ENCODE data around the gene BORCS8.
A peak's percentile ranks its signal among the peaks of the same experiment; 100 is the strongest.

The BORCS8 gene

DNA sequence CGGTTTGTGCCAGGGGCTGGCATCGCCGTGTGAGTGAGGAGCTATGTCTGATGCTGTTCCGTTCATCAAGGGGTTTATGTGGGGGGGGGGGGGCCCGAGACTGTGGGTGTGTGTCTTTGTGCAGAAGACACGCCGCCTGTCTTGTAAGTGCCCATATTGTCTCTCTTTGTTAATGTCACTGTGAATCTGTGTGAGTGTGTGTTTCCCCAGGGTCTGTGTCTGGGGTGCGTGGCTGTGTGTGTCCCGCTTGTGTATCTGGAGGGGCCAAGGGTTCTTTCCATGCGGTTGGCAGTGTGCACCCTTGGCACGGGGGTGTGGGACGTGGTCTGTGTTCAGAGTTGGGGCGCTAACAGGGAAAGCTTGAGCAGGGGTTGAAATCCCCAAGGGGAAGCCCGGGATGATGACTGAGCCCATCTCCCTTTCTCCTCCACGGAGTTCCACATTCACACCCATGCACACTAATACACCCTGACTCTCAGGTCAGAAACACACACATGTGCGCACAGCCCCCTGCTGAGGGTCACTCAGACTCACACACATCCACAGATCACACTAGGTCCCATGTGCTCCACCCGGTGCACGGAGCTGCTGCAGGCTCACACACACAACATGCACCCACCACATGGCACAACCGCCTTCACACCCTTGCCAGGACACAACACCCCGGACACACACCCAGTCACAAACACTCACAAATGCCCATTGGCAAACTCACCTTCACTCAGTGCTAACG is 21.6 kb upstream of the BORCS8 start:
- DNase-seq, result no peak

DNA sequence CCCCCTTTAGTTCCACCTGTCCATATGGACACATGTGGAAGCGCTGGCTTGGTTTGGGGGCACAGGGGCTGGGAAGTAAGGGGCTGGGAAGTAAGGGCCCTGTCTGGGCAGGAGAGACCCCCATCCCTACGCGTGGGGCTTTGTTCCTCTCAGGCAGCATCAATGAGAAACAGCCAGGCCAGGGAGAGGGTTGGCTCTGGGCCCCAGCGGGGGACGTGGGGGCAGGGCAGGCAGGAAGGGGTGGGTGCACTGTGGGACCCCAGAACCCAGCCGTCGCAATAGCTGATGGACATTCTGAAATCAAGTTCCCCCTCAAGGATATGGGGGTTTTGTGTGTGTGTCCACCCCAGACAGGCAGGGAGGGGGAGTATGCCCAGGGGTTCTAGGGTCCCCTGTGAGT is 21.0 kb upstream of the BORCS8 start:
- DNase-seq, result no peak

- DNase-seq, result no peak
Observed at GRCh38 chr19:19211499-19212420, 19.8 kb upstream of the BORCS8 start, which contains the start of gene NCAN. TSS of gene NCAN (plus strand) at chr19:19211958. CDS start at chr19:19216954, 4,996 bp downstream.

DNA sequence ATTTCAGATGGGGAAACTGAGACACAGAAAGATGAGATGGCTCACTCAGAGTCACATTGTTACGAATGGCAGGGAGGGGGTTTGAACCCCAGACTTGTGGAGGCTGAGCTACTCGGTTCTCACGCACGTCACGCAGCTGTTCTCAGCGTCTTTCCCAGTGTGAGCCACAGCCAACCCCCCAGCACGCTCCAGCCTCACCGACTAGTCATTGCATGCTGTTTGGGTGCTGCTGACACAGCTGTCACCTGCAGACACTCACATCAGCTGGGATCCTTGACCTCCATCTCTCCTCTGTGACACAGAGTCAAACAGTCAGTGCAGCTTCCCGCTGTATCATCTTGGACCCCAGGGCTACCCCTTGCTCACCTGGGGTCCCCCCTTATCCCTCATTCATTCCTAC is 17.4 kb upstream of the BORCS8 start:
- no peak for DNase-seq

DNA sequence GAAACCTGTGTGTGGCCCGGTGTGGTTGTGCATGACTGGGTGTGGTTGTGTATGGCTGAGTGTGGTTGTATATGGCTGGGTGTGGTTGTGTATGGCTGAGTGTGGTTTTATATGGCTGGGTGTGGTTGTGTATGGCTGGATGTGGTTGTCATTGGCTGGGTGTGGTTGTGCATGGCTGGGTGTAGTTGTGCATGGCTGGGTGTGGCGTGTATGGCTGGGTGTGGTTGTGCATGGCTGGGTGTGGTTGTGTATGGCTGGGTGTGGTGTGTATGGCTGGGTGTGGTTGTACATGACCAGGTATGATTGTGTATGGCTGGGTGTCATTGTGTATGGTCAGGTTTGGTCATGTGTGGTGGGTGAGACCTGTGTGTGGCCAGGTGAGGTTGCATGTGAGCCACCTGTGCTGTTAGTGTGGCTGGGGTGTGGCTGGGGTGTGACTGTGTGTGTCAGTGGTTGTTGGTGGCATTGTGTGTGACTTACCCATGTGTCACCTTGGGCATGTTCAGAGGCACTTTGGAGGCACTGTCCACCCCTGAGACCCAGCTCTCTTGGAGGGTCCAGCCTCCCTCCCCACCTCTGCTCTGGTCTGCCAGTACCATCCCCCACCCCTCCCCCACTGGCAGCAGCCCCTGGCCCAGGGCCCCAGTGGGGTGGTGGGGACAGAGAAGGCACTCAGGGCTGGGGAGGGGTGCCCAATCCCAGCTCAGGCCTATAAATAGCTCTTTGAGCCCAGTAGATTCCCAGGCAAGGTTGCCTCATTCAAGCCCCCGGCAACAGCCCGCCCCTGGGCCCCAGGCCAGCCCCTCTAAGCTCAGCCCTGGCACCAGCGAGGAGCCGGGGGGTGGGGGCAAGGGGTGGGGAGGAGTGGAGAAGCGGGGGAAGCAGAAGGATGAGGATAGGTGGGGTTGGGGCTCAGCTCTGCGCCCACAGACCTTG is 16.0 kb upstream of the BORCS8 start:
- peak; percentile 78 for DNase-seq

GRCh38 chr19:19206938-19207337 is 15.0 kb upstream of the BORCS8 start:
- DNase-seq, result no peak

GRCh38 chr19:19205416-19206410 is 13.8 kb upstream of the BORCS8 start:
- no peak for DNase-seq

GRCh38 chr19:19204181-19204580 is 12.2 kb upstream of the BORCS8 start:
- no peak for DNase-seq

DNA sequence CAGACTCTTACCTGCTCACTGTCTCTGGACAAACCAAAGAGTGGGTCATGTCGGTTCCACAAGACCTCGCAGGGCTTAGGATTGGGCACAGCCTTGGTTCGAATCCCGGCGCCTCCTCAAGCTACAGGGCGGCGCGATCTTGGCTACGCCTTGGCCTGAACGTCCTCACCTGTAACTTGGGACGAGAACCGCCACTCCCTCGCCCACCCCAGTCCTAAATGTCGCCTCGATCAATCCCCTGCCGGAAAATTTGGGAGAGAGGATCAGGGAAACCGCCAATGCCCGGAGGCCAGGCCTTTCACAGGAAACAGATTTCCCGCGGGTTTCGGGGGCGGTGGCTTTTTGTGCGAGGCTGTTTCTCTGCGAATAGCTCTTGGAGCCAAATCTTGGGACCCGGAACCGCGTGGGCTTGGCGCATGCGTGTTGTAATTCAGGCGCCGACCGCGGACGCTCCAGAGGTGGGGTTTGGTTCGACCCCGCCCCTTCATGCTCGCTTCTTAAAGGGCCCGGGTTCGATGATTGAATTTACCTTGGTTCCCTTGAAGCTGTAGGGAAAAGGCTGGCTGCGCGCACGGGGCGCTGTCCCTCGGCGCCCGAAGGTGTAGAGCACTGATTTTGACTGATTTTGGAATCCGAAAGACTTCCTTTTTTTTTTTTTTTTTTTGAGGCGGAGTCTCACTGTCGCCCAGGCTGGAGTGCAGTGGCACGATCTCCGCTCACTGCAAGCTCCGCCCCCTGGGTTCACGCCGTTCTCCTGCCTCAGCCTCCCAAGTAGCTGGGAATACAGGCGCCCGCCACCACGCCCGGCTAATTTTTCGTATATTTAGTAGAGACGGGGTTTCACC is 11.3 kb upstream of the BORCS8 start, which contains the start of gene NR2C2AP:
NR2C2AP (minus strand) TSS at position 403 of the 845 bp plus-strand sequence; CDS start at position 49, 354 bp downstream.
- DNase-seq, result peak; percentile 95

DNA sequence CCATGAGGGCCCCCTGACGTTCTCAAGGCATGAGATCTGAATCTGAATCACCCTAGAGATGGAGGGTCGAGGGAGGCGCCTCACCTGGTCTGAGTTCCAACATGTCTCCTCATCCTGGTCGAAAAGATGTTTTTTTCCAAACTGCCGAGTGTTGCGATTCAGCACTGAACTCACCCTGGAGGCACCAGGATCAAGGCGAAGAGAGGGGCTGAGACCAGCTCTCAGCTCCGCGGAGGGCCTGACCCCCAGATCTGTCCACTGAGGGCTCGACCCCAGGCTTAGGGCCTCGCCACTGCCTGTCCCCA is 10.7 kb upstream of the BORCS8 start:
- DNase-seq, result no peak

DNA sequence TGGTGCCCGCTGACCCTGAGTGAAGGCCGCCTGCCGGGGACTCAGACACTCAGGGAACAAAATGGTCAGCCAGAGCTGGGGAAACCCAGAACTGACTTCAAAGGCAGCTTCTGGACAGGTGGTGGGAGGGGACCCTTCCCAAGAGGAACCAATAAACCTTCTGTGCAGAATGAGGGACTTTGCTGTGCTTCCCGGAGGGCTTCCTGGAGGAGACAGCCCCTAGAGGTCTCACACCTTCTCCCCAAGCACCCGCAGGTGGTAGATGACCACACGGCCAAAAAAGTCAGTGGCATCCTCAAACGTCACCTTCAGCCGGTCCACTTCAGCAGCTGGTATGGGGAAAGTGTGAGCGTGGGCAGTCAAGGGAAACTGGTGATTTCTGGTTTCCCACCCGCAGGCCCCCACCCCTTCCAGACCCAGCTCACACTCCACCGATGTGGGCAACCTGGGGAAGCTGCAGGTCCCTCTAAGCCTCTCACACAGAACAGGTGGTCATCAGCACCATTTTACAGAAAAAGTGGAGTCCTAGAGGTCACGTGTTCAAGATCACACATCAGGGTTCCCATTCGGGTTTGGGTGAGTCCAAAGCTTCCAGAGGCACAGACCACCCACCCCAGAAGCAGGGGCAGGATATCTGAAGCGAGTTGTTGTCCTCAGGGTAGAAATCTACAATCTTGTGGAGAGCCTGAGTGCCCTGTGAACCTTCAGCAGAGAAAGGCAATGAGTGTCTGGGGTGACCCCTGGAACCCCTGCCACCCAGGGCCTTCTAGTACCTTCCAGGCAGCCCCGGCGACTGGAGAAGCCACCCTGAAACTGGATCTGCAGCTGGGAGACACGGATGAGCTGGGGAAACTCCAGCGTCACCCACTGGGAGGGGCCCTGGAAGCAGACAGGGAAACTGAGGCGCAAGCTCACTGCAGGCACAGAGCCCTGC is 10.0 kb upstream of the BORCS8 start:
- no peak for DNase-seq

DNA sequence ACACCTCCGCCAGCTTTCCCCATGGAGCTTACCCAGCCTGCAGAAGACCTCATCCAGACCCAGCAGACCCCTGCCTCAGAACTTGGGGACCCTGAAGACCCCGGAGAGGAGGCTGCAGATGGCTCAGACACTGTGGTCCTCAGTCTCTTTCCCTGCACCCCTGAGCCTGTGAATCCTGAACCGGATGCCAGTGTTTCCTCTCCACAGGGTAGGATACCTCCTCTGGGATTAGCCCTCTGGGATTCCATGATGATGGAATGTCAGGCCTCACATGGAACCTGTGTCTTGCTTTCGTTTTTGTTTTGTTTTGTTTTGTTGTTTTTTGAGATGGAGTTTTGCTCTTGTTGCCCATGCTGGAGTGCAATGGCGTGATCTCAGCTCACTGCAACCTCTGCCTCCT is 2.0 kb upstream of the BORCS8 start:
- DNase-seq, result no peak

DNA sequence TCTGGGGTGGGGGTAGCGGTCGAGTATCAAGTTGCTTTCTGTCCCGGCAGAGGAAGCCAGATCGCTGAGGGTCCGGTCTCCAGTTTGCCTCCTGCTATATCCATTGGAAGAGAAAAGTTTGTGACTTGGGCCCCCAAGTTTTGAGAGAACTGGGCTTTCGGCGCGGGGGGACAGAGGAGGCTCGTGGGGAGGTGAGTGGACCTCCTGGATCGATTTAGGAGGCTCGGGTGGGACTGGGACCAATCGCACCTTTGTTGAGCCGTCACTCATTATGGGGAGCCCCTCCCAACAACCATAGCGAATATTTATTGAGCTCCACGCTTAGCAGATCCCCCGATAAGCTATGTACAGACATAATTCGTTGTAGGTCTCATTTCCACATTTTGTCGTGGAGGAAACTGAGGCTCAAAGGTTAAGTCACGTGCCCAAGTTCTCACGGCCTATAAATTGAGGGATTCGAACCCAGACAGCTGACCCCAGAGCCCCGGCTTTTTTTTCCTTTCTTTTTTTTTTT is 1.0 kb upstream of the BORCS8 start:
- DNase-seq, result peak; percentile 72

- no peak for DNase-seq
Observed at GRCh38 chr19:19191768-19192077, 229 bp downstream of the BORCS8 start.

- no peak for DNase-seq
Observed at GRCh38 chr19:19186742-19187141, 5.2 kb downstream of the BORCS8 start.

DNA sequence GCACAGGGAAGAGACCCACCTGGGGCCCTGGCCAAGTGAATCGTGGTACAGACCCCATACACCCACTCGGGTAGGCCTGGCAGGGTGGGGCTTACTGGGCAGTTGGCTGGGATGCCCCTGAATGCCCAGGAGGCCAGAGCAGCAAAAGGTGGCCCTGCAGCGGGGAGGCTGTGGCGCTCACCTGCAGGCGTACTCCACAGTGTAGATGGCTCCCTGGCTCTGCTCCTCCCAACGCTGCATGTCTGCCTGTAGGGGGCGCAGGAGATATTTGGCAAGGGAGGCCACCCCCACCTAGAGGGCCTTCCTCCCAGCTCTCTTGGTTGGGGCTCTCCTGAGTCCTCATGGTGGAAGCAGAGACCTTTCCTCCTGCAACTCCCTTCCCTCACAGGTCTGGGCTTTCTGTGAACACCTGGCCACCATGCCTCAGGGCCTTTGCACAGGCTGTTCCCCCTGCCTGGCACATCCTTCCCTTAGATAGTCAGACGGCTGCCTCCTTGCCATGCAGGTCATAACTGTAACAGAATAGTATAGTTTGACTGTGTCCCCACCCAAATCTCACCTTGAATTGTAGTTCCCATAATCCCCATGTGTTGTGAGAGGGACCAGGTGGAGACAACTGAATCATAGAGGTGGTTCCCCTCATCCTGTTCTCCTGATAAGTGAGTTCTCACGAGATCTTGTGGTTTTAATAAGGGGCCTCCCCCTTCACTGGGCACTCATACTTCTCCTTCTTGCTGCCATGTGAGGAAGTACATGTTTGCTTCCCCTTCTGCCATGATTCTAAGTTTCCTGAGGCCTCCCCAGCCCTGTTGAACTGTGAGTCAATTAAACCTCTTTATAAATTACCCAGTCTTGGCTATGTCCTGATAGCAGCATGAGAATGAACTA is 5.9 kb downstream of the BORCS8 start:
- DNase-seq, result peak; percentile 79

DNA sequence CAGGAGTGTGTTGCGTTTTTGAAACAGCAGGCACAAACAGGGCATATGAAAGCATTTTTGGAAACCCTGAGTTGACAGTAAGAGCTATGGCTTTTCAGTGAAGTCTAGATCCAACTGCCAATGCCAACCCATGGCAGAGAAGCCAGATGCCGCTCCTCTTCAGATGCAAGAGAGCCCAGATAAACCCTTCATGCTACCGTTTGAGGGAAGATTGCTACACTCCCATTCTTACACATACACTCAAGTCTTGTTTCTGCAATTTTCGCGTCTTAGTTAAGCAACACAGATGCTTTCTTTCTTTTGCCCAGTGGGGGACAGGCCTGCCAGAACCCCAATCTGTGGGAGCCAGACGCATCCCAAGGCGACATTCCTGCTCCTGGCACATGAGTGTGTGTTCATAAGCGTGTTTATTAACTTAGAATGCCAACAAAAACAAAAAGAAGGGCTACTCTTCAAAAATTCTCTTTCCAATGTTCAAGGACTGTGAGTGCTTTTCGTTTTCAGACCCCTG is 10.4 kb downstream of the BORCS8 start:
- DNase-seq, result no peak

All from hematopoietic multipotent progenitor cell treated with erythropoietin and hydrocortisone succinate and interleukin-3 and kit ligand, for 8 days (in vitro differentiated cells).